Measurements from ENCODE around the gene H3-3A. TPM values are rescaled to one million over a fixed set of nuclear protein-coding genes. Genes with fewer than 3 reads are reported as not detected.

H3-3A gene
- total and polyA plus RNA-seq, 2 of the 8 experiments (the other 6 are each of a cell fraction or from before 2014, with no cell fraction given), result 1,157 to 1,223 TPM

- no peak for TF ChIP-seq CHD7 (IDR thresholded peaks at IDR 0.05; ENCODE audit: insufficient replicate concordance, low read length)
- TF ChIP-seq ASH2L (IDR thresholded peaks at IDR 0.05; ENCODE audit: low read length), result no peak
- TF ChIP-seq RBBP5 (IDR thresholded peaks at IDR 0.05; ENCODE audit: borderline replicate concordance, low read depth, low read length), result no peak
- TF ChIP-seq GTF2F1 (IDR thresholded peaks at IDR 0.05; ENCODE audit: borderline replicate concordance, low read depth, low read length), result no peak
- TF ChIP-seq CBX8 (IDR thresholded peaks at IDR 0.05; ENCODE audit: borderline replicate concordance, low read depth, low read length), result no peak
- no peak for TF ChIP-seq EP300 (IDR thresholded peaks at IDR 0.05; ENCODE audit: borderline replicate concordance in 1 of 2, low read depth in 2 of 2, low read length in 2 of 2)
- no peak for TF ChIP-seq FOSL1 (IDR thresholded peaks at IDR 0.05; ENCODE audit: insufficient read depth, low read depth, low read length)
- no peak for TF ChIP-seq HDAC6 (IDR thresholded peaks at IDR 0.05; ENCODE audit: low read depth, low read length)
- TF ChIP-seq RAD21 (IDR thresholded peaks at IDR 0.05 in 1 of 2, conservative IDR thresholded peaks at IDR 0.05 in 1 of 2; ENCODE audit: low read depth in 2 of 2, low read length in 2 of 2), result no peak
- TF ChIP-seq CTBP2 (IDR thresholded peaks at IDR 0.05; ENCODE audit: borderline replicate concordance, insufficient read depth, insufficient read length, low read length), result no peak
- TF ChIP-seq TAF1 (IDR thresholded peaks at IDR 0.05; ENCODE audit: low read depth, low read length), result no peak
Measured at GRCh38 chr1:226117330-226117729, 54.8 kb downstream of the H3-3A start (continued).

Measured in H1 (cell line).